MCF 10A (cell line): Measurements from ENCODE around the gene SIVA1. TPM values are rescaled to one million over a fixed set of nuclear protein-coding genes. Genes with fewer than 3 reads are reported as not detected.

ENCODE experiments used
- BruUV-seq: library from RNA; stranded (reverse); fragments of 400-500 nt; replicated peaks from 2 replicates; lab custom pipeline; 2021; lab: Mats Ljungman, UMichigan
- CTCF ChIA-PET: fragments of 300-600 bp; sonication (Branson Sonifier 250); formaldehyde crosslinking; extraction: SDS; loops from one replicate; lab custom pipeline; 2021; ENCODE audit warnings: antibody characterized with exemption, inconsistent platforms; lab: Yijun Ruan, JAX
- POLR2A ChIA-PET: fragments of 300-600, 350-650 bp; sonication (Branson Sonifier 250); formaldehyde crosslinking; extraction: SDS; loops from one replicate; lab custom pipeline; 2020; ENCODE audit warnings: antibody characterized with exemption, inconsistent platforms; lab: Yijun Ruan, JAX
- DNase-seq: peaks from one replicate; pipeline ENCODE4 v3.0.0-alpha.2; 2018; ENCODE audit not compliant: unreplicated experiment
- H3K27ac Mint-ChIP-seq: one replicate; pipeline ENCODE4 v1.8.0; 2022; ENCODE audit warnings: mild to moderate bottlenecking, low read depth, mixed read lengths; ENCODE audit not compliant: unreplicated experiment
- H3K27me3 Mint-ChIP-seq: one replicate; pipeline ENCODE4 v1.8.0; 2022; ENCODE audit warnings: mixed read lengths; ENCODE audit not compliant: insufficient read depth, unreplicated experiment
- H3K36me3 Mint-ChIP-seq: one replicate; pipeline ENCODE4 v1.8.0; 2022; ENCODE audit warnings: mild to moderate bottlenecking, moderate library complexity, mixed read lengths; ENCODE audit not compliant: insufficient read depth, unreplicated experiment
- H3K4me1 Mint-ChIP-seq: one replicate; pipeline ENCODE4 v1.8.0; 2022; ENCODE audit warnings: mixed read lengths; ENCODE audit not compliant: insufficient read depth, unreplicated experiment
- H3K4me3 Mint-ChIP-seq: one replicate; pipeline ENCODE4 v1.8.0; 2022; ENCODE audit warnings: mild to moderate bottlenecking, moderate library complexity, mixed read lengths; ENCODE audit not compliant: unreplicated experiment
- H3K9me3 Mint-ChIP-seq: one replicate; pipeline ENCODE4 v1.8.0; 2022; ENCODE audit warnings: mixed read lengths; ENCODE audit not compliant: unreplicated experiment
- CTCF ChIP-seq: fragments of 200-600 bp; IDR thresholded peaks from one replicate; pipeline ENCODE4 v1.8.0; 2022; ENCODE audit warnings: antibody characterized with exemption, mild to moderate bottlenecking; ENCODE audit not compliant: unreplicated experiment
- intact Hi-C: fragments of 100-400 bp; cut with micrococcal nuclease; formaldehyde crosslinking; loops from 2 replicates; pipeline ENCODE4 v1.14.1; 2022
- total RNA-seq: library from RNA; stranded (reverse); gene quantifications from 2 replicates; pipeline ENCODE4 v1.2.3, GENCODE V29; 2022

The SIVA1 gene
- total RNA-seq, 1 experiment from 2014 or later = 63.3 TPM

DNA sequence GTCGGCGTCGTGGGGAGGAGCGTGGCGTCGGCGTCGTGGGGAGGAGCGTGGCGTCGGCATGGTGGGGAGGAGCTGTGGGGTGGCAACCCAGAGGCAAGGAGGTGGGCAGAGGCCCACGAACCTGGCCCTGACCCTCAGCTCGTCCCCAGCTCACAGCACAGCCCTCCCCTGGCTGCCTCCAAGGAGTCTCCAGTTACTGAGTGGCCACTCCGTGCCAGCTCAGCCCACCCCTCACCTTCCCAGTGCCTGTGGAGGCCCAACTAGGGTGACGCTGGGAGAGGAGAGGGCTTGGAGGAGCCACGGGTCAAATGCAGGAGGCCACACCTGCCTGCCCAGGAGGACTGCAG is 23.1 kb upstream of the SIVA1 start:
- no TSS peak for BruUV-seq
- ChIA-PET POLR2A (no interaction called here), CTCF (interaction anchor here (0.9 kb wide), 1 partner anchor 19 kb away, joined by 3 read pairs; no protein-coding TSS in a partner anchor)
- intact Hi-C loops = no loop called here
- H3K9me3 Mint-ChIP-seq = no peaks in the 10 kb centered on the region
- H3K36me3 Mint-ChIP-seq = peaks cover 17% of the 10 kb centered on the region
- no peak overlapping the region for H3K27ac Mint-ChIP-seq
- H3K27me3 Mint-ChIP-seq = no peaks in the 10 kb centered on the region
- H3K4me1 Mint-ChIP-seq = peaks cover 7% of the 10 kb centered on the region
- DNase-seq = no peak
- no peak for TF ChIP-seq CTCF
- H3K4me3 Mint-ChIP-seq = no peak overlapping the region

DNA sequence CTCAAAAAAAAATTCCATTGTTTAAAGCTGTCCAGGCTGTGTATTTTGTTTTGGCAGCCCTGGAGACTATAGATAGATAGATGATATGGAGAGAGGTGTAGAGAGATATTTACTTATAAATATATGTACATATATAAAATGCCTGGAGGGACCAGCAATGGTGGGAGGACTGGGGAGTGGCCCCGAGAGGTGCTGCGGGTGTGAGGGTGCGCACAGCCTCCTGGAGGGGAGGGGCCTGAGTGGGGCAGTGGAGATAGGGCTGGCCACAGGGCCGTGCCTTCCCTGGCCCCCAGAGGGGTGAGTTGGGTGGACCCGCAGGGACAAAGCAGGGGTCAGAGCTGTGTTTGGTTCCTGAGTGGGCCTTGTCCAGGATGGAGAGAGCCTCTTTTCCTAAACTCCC is 22.5 kb upstream of the SIVA1 start:
- no peak overlapping the region for H3K4me3 Mint-ChIP-seq
- no peaks in the 10 kb centered on the region for H3K9me3 Mint-ChIP-seq
- ChIA-PET CTCF (no interaction called here), POLR2A (interaction anchor here (4.7 kb wide), 1 partner anchor 18 kb away, joined by 24 read pairs; no protein-coding TSS in a partner anchor)
- H3K36me3 Mint-ChIP-seq = peaks cover 17% of the 10 kb centered on the region
- no peaks in the 10 kb centered on the region for H3K27me3 Mint-ChIP-seq
- H3K4me1 Mint-ChIP-seq = peaks cover 9% of the 10 kb centered on the region
- no peak for TF ChIP-seq CTCF
- intact Hi-C loops = no loop called here
- no peak overlapping the region for H3K27ac Mint-ChIP-seq
- DNase-seq = no peak
- no TSS peak for BruUV-seq

- TF ChIP-seq CTCF = peak; percentile 21
- Mint-ChIP-seq H3K27ac (peak overlapping the region; percentile 78), H3K36me3 (peaks cover 17% of the 10 kb centered on the region), H3K9me3 (no peaks in the 10 kb centered on the region), H3K4me1 (peaks cover 20% of the 10 kb centered on the region), H3K4me3 (no peak overlapping the region), H3K27me3 (no peaks in the 10 kb centered on the region)
- BruUV-seq = no TSS peak
- CTCF ChIA-PET = interaction anchor here (0.5 to 1.6 kb wide), 5 partner anchors 8 to 359 kb away, joined by 3 to 5 read pairs (median 4); no protein-coding TSS in a partner anchor
- intact Hi-C loops = loop anchor here (2.0 kb wide), 1 partner anchor 21 kb away; the partner anchor contains the start of gene SIVA1
- POLR2A ChIA-PET = interaction anchor here (0.6 to 4.7 kb wide), 3 partner anchors 16 to 355 kb away, joined by 3 to 24 read pairs (median 4); partner anchors contain the start of gene SIVA1
- no peak for DNase-seq
These were observed 21.3 kb upstream of the SIVA1 start for GRCh38 chr14:104731320-104732294.

DNA sequence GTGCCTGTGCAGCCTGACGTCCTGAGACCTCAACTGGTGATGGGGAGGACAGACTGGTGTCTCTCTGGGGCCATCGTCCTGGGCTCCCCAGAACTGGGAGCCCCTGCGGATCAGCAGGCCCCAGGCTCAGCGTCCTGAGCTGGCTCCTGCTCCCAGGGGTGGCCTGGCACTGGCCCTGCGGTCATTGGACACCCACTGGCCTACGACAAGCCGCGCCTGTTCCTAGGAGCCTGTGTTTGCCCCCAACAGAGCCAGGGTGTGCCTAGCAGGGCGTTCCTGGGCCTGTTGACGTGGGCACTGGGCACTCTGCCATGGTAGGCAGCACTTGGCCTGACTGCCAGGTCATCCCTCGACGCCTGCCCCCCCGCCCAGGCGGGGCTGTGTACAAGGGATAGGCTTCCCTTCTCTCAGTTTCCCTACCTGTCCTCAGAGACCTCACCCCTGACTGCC is 20.6 kb upstream of the SIVA1 start:
- no TSS peak for BruUV-seq
- POLR2A ChIA-PET = interaction anchor here (1.0 to 4.7 kb wide), 2 partner anchors 16 to 20 kb away, joined by 4 to 24 read pairs; partner anchors contain the start of gene SIVA1
- no peak for TF ChIP-seq CTCF
- Mint-ChIP-seq H3K36me3 (peaks cover 14% of the 10 kb centered on the region), H3K27me3 (no peaks in the 10 kb centered on the region), H3K4me3 (peak overlapping the region; percentile 49), H3K9me3 (no peaks in the 10 kb centered on the region), H3K4me1 (peaks cover 21% of the 10 kb centered on the region), H3K27ac (peak overlapping the region; percentile 78)
- intact Hi-C loops = loop anchor here (2.0 kb wide), 1 partner anchor 20 kb away; the partner anchor contains the start of gene SIVA1
- peak; percentile 92 for DNase-seq
- CTCF ChIA-PET = interaction anchor here (0.7 to 5.9 kb wide), 4 partner anchors 8 to 24 kb away, joined by 3 to 36 read pairs (median 5); partner anchors contain the start of gene ADSS1
